SJCRH30 (cell line): ENCODE results near the gene LY6G6D. TPM values are rescaled to one million over a fixed set of nuclear protein-coding genes. Genes with fewer than 3 reads are reported as not detected.
"Not testable (repeated sequence)": the region's sequence is repeated elsewhere in the genome, so short reads cannot be mapped to it uniquely, and the experiment has no call there.

Experiments used
- DNase-seq, 2 experiments: peaks; one replicate each; pipeline ENCODE4 v3.0.0-alpha.2; 2015 to 2020
- H3K27ac ChIP-seq: fragments of 250-450 bp; sonication (Bioruptor Pico); 2 replicates; pipeline ENCODE4 v1.5.1; 2020; ENCODE audit warnings: mild to moderate bottlenecking, moderate library complexity
- H3K27me3 ChIP-seq: fragments of 250-450 bp; sonication (Bioruptor Pico); 2 replicates; pipeline ENCODE4 v1.5.1; 2020; ENCODE audit warnings: mild to moderate bottlenecking, moderate library complexity
- H3K36me3 ChIP-seq: fragments of 250-450 bp; sonication (Bioruptor Pico); 2 replicates; pipeline ENCODE4 v1.5.1; 2020; ENCODE audit warnings: mild to moderate bottlenecking, moderate library complexity
- H3K4me1 ChIP-seq: fragments of 250-450 bp; sonication (Bioruptor Pico); 2 replicates; pipeline ENCODE4 v1.5.1; 2020; ENCODE audit warnings: mild to moderate bottlenecking, moderate library complexity
- H3K4me3 ChIP-seq: fragments of 250-450 bp; sonication (Bioruptor Pico); 2 replicates; pipeline ENCODE4 v1.5.1; 2020; ENCODE audit warnings: mild to moderate bottlenecking, moderate library complexity
- H3K9me3 ChIP-seq: fragments of 250-450 bp; sonication (Bioruptor Pico); replicated peaks from 2 replicates; pipeline ENCODE4 v1.5.1; 2020; ENCODE audit warnings: mild to moderate bottlenecking, moderate library complexity
- total RNA-seq: library from RNA; depleted of rRNA; stranded (reverse); fragments of >200 nt; shearing (Covaris generic); gene quantifications from 2 replicates; pipeline ENCODE4 v1.2.3, GENCODE V29; 2014

LY6G6D gene
- total RNA-seq, 1 experiment from 2014 or later, result not detected

DNA sequence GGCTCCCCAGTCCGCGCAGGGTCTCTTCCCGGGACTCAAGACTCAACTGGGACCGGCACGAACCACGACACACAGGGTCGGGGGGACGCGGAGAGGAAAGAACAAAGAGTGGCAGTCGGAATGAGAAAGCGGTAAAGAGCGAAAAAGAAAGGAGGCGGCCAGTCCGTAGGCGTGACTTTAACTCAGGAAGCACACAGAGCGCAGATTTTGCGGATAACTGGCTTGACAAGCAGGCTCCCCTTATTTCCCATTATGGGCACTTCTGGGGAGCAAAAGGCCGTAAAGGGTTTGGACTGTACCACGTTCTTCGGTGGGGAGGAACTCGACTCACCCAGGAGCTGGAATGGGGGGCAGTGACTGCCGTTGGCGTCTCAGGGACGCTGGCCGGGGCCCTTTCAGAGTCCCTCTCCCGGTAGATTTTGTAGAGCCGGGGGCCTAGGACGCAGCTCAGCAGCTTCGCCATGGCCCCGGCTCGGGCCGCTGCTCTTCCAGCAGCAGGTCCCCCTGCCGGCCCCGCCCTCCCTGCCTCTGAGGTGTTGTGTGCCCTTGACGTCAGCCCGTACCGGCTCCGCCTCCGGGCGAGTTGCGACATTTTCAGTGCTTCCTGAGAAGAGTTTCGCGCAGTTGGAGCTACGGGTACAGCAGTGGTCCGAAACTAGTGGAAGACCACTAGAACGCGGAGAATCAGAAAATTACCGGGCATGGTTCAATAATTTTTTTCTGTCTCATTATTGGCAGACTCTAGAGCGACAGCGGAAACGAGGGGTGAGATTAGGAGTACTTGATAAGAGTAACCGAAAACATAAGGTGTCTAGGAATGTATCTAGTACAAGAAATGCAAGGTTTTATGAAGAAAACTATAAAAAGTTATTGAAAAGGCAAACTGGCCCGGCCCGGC, 12.1 kb upstream of the LY6G6D start, which contains the start of gene ABHD16A:
TSS of gene ABHD16A (minus strand) at position 506 of the 898 bp plus-strand sequence. CDS start at position 463, 43 bp downstream.
- Histone ChIP-seq H3K27ac (peak within 1 kb of the TSS; percentile 68), H3K4me3 (peak within 1 kb of the TSS; percentile 79), H3K4me1 (peaks cover 10% of the 10 kb centered on the region), H3K27me3 (no peaks in the 10 kb centered on the region), H3K36me3 (no peaks in the 10 kb centered on the region), H3K9me3 (no peaks in the 10 kb centered on the region)
- peak; percentile 97 to 98 for DNase-seq

DNA sequence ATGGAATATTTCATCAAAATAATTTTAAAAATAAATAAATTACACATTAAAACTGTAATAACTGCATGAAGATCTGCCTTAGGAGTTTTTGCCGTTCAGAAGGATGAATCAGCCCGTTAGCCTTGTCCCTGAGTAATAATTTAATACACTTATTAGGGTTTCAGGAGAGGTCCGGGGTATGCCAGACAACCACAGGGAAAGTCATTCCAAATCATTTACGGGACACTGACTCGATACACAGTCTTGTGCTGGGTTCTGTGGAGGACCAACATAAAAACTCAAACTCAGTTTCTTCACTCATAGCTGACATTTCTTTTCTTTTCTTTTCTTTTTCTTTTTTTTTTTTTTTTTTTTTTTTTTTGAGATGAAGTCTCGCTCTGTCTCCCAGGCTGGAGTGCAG, 9.2 kb upstream of the LY6G6D start:
- no peak overlapping the region for H3K27ac ChIP-seq
- no peaks in the 10 kb centered on the region for H3K36me3 ChIP-seq
- DNase-seq, result no peak
- H3K27me3 ChIP-seq, result no peaks in the 10 kb centered on the region
- no peak overlapping the region for H3K4me3 ChIP-seq
- peaks cover 10% of the 10 kb centered on the region for H3K4me1 ChIP-seq
- no peaks in the 10 kb centered on the region for H3K9me3 ChIP-seq

DNA sequence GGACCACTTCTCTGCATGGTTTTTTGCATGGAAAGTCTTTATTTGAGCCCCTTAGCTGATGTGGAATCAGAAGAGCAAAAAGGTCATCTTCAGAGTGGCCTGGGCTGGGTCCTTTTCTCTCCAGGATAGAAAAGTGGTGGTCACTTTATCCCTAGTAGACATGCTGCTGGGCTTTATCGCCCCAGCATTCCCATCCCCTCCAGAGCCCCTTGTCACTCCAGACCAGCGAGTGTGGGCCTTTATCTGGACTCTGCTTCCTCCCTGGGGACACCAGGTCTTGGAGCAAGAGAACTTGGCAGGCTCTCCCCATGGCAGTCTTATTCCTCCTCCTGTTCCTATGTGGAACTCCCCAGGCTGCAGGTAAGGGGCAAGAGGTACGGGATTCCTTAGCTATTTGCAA, 8.5 kb upstream of the LY6G6D start, which contains the start of gene LY6G6F:
TSS of gene LY6G6F (plus strand) at position 268 of the 400 bp plus-strand sequence. CDS start at position 309, 41 bp downstream.
- Histone ChIP-seq H3K9me3 (no peaks in the 10 kb centered on the region), H3K4me1 (peaks cover 5% of the 10 kb centered on the region), H3K36me3 (no peaks in the 10 kb centered on the region), H3K4me3 (no peak within 1 kb of the TSS), H3K27me3 (peaks cover 3% of the 10 kb centered on the region; the same call in 1 of the 2 replicates), H3K27ac (no peak within 1 kb of the TSS)
- DNase-seq, result no peak

DNA sequence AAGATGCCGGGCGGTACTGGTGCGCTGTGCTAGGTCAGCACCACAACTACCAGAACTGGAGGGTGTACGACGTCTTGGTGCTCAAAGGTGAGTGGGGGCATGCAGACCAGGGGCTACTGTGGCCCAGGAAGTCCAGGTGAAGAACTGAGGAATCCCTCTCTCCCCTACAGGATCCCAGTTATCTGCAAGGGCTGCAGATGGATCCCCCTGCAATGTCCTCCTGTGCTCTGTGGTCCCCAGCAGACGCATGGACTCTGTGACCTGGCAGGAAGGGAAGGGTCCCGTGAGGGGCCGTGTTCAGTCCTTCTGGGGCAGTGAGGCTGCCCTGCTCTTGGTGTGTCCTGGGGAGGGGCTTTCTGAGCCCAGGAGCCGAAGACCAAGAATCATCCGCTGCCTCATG, 7.4 kb upstream of the LY6G6D start:
- no peak for DNase-seq
- peaks cover 11% of the 10 kb centered on the region; the same call in 1 of the 2 replicates for H3K27me3 ChIP-seq
- no peaks in the 10 kb centered on the region for H3K9me3 ChIP-seq

DNA sequence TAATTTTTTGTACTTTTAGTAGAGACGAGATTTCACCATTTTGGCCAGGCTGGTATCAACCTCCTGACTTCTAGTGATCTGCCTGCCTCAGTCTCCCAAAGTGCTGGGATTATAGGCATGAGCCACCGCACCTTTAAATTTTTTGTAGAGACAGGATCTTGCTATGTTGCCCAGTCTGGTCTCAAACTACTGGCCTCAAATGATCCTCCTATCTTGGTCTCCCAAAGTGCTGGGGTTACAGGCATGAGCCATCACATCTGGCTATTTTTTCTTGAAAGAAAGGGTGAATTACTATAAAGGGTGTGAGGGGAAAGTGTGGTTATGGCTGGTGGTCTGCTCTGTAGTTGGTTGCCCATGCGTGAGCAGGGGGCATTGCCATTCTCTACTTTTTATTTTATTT, 6.9 kb upstream of the LY6G6D start:
- DNase-seq, result no peak
- Histone ChIP-seq H3K36me3 (no peaks in the 10 kb centered on the region), H3K27me3 (peaks cover 13% of the 10 kb centered on the region; the same call in 1 of the 2 replicates), H3K27ac (no peak overlapping the region), H3K4me1 (no peaks in the 10 kb centered on the region), H3K4me3 (no peak overlapping the region), H3K9me3 (no peaks in the 10 kb centered on the region)

More for the DNA sequence above, 7.4 kb upstream of the LY6G6D start:
- Histone ChIP-seq H3K36me3 (no peaks in the 10 kb centered on the region), H3K4me1 (no peaks in the 10 kb centered on the region), H3K4me3 (no peak overlapping the region), H3K27ac (no peak overlapping the region)

DNA sequence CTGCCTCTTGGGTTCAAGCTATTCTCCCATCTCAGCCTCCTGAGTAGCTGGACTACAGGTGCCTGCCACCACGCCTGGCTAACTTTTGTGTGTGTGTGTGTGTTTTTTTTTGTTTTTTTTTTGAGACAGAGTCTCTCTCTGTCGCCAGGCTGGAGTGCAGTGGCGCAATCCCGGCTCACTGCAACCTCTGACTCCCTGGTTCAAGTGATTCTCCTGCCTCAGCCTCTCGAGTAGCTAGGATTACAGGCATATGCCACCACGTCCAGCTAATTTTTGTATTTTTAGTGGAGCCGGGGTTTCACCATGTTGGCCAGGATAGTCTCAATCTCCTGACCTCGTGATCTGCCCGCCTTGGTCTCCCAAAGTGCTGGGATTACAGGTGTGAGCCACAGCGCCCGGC, 6.0 kb upstream of the LY6G6D start:
- not testable (repeated sequence) for H3K4me3 ChIP-seq, H3K4me1 ChIP-seq, H3K27ac ChIP-seq, H3K9me3 ChIP-seq, DNase-seq, H3K36me3 ChIP-seq
- peaks cover 13% of the 10 kb centered on the region; the same call in 1 of the 2 replicates for H3K27me3 ChIP-seq

GRCh38 chr6:31710523-31711219, 4.5 kb upstream of the LY6G6D start:
- Histone ChIP-seq H3K4me3 (no peak overlapping the region), H3K9me3 (no peaks in the 10 kb centered on the region), H3K36me3 (no peaks in the 10 kb centered on the region), H3K4me1 (no peaks in the 10 kb centered on the region), H3K27ac (no peak overlapping the region), H3K27me3 (peaks cover 19% of the 10 kb centered on the region)
- no peak for DNase-seq

DNA sequence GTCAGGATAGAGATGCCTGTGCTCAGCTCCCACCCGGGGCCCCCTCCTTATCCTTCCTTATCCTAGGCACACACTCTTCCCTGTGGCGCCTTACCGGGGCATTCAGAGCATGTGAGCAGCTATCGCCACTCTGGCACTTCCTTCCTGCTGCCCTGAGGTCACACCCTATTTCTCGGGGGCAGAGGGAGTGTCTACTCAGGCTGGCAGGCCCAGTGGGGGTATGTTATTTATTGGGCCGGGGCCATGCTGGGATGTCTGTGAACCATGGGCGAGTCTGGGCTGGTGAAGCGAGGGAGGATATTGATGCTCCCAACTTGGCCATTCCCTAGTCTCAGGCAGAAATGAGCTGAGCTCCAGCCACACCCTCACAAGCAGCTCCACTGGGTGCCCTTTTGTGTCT, 3.9 kb upstream of the LY6G6D start:
- Histone ChIP-seq H3K36me3 (no peaks in the 10 kb centered on the region), H3K27me3 (peaks cover 19% of the 10 kb centered on the region), H3K4me3 (no peak overlapping the region), H3K4me1 (no peaks in the 10 kb centered on the region), H3K27ac (no peak overlapping the region), H3K9me3 (no peaks in the 10 kb centered on the region)
- no peak for DNase-seq

GRCh38 chr6:31712296-31712695, 2.9 kb upstream of the LY6G6D start:
- Histone ChIP-seq H3K27ac (no peak overlapping the region), H3K4me3 (no peak overlapping the region), H3K27me3 (peaks cover 19% of the 10 kb centered on the region), H3K9me3 (no peaks in the 10 kb centered on the region), H3K4me1 (no peaks in the 10 kb centered on the region), H3K36me3 (no peaks in the 10 kb centered on the region)
- no peak for DNase-seq

- Histone ChIP-seq H3K27me3 (peaks cover 19% of the 10 kb centered on the region), H3K9me3 (no peaks in the 10 kb centered on the region), H3K4me1 (no peaks in the 10 kb centered on the region), H3K4me3 (no peak overlapping the region), H3K27ac (no peak overlapping the region), H3K36me3 (no peaks in the 10 kb centered on the region)
- no peak for DNase-seq
Observed at GRCh38 chr6:31713465-31713864, 1.7 kb upstream of the LY6G6D start.

DNA sequence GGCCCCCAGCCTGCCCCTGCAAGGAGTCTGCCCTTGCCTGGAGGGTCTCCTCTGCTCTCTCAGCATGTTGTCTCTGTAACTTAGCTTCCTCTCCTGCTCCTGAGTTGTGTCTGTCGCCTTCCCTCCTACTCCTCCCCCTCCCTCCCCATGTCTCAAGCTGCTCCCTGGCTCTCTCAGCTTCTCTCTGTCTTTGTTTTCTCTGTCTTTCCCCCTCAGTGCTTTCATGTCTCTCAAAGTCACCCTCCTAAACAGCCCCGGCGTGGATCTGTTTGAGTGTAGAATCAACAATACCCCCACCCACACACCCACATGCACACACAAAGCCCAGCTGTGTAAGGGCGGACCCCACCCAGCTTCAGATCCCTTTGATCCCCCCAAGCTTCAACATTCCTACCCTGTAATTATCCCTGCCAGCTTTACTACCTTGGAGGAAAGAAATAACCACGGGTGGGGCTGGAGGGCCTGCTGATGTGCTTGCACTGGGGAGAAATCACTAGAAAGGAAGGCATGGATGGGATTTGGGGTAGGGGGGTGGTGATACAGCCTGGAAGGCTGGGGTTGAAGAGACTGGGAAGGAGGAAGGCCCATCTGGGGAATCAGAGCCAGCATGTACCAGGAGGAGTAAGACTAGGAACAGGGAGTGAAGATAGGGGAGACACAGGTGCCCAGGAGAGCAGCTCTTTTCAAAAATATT, 1.0 kb upstream of the LY6G6D start:
- H3K27me3 ChIP-seq, result peaks cover 19% of the 10 kb centered on the region
- no peaks in the 10 kb centered on the region for H3K4me1 ChIP-seq
- H3K27ac ChIP-seq, result no peak overlapping the region
- DNase-seq, result no peak
- no peaks in the 10 kb centered on the region for H3K9me3 ChIP-seq
- H3K36me3 ChIP-seq, result no peaks in the 10 kb centered on the region
- H3K4me3 ChIP-seq, result no peak overlapping the region

DNA sequence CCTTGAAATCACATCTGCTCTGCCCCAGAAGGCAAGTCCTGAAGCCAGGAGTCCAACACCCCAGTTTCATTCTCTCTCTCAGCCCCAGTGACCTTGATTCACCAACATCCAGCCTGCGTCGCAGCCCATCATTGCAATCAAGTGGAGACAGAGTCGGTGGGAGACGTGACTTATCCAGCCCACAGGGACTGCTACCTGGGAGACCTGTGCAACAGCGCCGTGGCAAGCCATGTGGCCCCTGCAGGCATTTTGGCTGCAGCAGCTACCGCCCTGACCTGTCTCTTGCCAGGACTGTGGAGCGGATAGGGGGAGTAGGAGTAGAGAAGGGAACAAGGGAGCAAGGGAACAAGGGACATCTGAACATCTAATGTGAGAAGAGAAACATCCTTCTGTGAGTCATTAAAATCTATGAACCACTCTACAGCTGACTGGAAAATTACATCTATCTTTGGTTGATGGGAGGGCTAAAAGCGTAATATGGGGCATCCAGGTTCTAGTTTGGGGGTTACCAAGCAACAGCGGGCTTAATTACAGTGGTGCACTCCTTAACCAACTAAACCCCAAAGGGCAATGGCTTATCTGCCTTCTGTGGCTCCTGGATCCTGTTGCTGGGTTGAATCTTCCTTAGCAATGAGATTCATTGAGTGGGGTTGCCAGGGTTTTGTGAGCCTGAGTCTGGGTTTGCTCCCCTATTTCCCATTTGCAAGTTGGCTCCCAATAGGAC, 2.5 kb downstream of the LY6G6D start:
- Histone ChIP-seq H3K4me3 (no peak overlapping the region), H3K9me3 (no peaks in the 10 kb centered on the region), H3K27me3 (peaks cover 8% of the 10 kb centered on the region), H3K27ac (no peak overlapping the region), H3K4me1 (no peaks in the 10 kb centered on the region), H3K36me3 (no peaks in the 10 kb centered on the region)
- DNase-seq, result no peak

DNA sequence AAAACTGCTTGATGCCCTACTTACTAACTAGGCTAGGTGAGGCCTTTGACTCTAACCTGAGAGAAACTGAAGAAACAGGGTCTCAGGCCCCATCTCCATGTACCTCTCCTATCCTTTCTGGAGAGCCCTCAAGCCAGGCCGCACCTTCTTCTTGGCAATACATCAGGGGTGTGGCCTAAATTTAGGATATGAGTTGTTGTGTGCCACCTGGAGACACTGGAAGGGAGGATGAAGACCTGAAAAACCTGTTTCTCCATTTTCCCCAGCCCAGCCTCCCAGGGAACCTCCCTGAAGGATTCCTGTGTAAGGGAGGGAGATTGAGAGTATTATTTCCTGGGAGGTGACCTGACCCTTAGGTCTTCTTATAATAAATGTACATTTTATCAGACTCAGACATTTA, 3.1 kb downstream of the LY6G6D start:
- Histone ChIP-seq H3K36me3 (no peaks in the 10 kb centered on the region), H3K27me3 (peaks cover 6% of the 10 kb centered on the region), H3K27ac (no peak overlapping the region), H3K9me3 (no peaks in the 10 kb centered on the region), H3K4me1 (no peaks in the 10 kb centered on the region), H3K4me3 (no peak overlapping the region)
- DNase-seq, result no peak

GRCh38 chr6:31719001-31719400, 3.9 kb downstream of the LY6G6D start:
- no peak for DNase-seq
- no peaks in the 10 kb centered on the region for H3K9me3 ChIP-seq
- no peaks in the 10 kb centered on the region for H3K4me1 ChIP-seq
- H3K36me3 ChIP-seq, result no peaks in the 10 kb centered on the region
- no peak overlapping the region for H3K27ac ChIP-seq
- H3K27me3 ChIP-seq, result peaks cover 6% of the 10 kb centered on the region
- no peak overlapping the region for H3K4me3 ChIP-seq
